CD4-positive, alpha-beta T cell (primary cell): ENCODE data around the gene ZBTB39. TPM values are rescaled to one million over a fixed set of nuclear protein-coding genes. Genes with fewer than 3 reads are reported as not detected.

ENCODE experiments used
- ATAC-seq: fragments of 200-7000 bp; cut with Tn5 transposase; one replicate; pipeline ENCODE4 v1.10.0; 2022; ENCODE audit warnings: mild to moderate bottlenecking; ENCODE audit not compliant: poor library complexity
- CTCF ChIA-PET: fragments of 350-600 bp; sonication (Branson Sonifier 250); formaldehyde crosslinking; loops from one replicate; lab custom pipeline; 2021; ENCODE audit warnings: antibody characterized with exemption, inconsistent platforms; lab: Charles Lee
- POLR2A ChIA-PET: fragments of 350-600 bp; sonication (Branson Sonifier 250); formaldehyde crosslinking; loops from one replicate; lab custom pipeline; 2021; ENCODE audit warnings: antibody characterized with exemption, inconsistent platforms; lab: Charles Lee
- DNase-seq, 14 experiments: peaks; one replicate each; pipeline ENCODE4 v3.0.0-alpha.2; 2013 to 2020; ENCODE audit warnings: mixed read lengths in 2 of 14
- H3K27ac ChIP-seq, 2 donors: one replicate each; pipeline versions ENCODE4 v1.5.1 to v1.7.0; 2013; ENCODE audit warnings: low read length in 2 of 2, low read depth in 1 of 2, mild to moderate bottlenecking in 1 of 2
- H3K27me3 ChIP-seq, 2 experiments: 1 replicate in 1 of 2; 2 replicates in 1 of 2; pipeline versions ENCODE4 v1.6.1 to v1.7.0; 2013; ENCODE audit warnings: low read length in 2 of 2, control low read depth in 1 of 2, mild to moderate bottlenecking in 1 of 2, moderate library complexity in 1 of 2; ENCODE audit not compliant: insufficient read depth in 2 of 2, control insufficient read depth in 1 of 2
- H3K36me3 ChIP-seq: one replicate; pipeline ENCODE4 v1.6.1; 2013; ENCODE audit warnings: low read length, control low read depth; ENCODE audit not compliant: insufficient read depth
- H3K4me1 ChIP-seq: one replicate; pipeline ENCODE4 v1.6.1; 2013; ENCODE audit warnings: low read length, control low read depth; ENCODE audit not compliant: insufficient read depth
- H3K4me3 ChIP-seq: one replicate; pipeline ENCODE4 v1.5.1; 2013; ENCODE audit warnings: mild to moderate bottlenecking, low read length, moderate library complexity
- H3K9me3 ChIP-seq, 2 experiments: 1 replicate in 1 of 2; 2 replicates in 1 of 2; pipeline versions ENCODE4 v1.6.1 to v1.7.0; 2013; ENCODE audit warnings: low read length in 2 of 2, mild to moderate bottlenecking in 2 of 2, control low read depth in 1 of 2, moderate library complexity in 1 of 2; ENCODE audit not compliant: control insufficient read depth in 1 of 2, insufficient read depth in 1 of 2
- H3K27ac Mint-ChIP-seq: one replicate; pipeline ENCODE4 v1.8.0; 2020; ENCODE audit warnings: mixed read lengths
- H3K27me3 Mint-ChIP-seq: one replicate; pipeline ENCODE4 v1.8.0; 2021; ENCODE audit warnings: mixed read lengths
- H3K36me3 Mint-ChIP-seq: one replicate; pipeline ENCODE4 v1.8.0; 2021; ENCODE audit warnings: low read depth, mixed read lengths
- H3K4me1 Mint-ChIP-seq: one replicate; pipeline ENCODE4 v1.8.0; 2021; ENCODE audit warnings: low read depth, mixed read lengths
- H3K4me3 Mint-ChIP-seq: one replicate; pipeline ENCODE4 v1.8.0; 2020; ENCODE audit warnings: mild to moderate bottlenecking, mixed read lengths
- H3K9me3 Mint-ChIP-seq: one replicate; pipeline ENCODE4 v1.8.0; 2020; ENCODE audit warnings: mixed read lengths
- intact Hi-C, 2 experiments: fragments of 100-400 bp; cut with DNase I in 1 of 2; cut with micrococcal nuclease in 1 of 2; formaldehyde crosslinking; loops; one replicate each; pipeline versions ENCODE4 v1.15.1 to v1.9.0; 2023 to 2025; cut with DNase I, micrococcal nuclease
- total RNA-seq, 174 experiments: library from RNA in 2 of 174; stranded (reverse) in 2 of 174; gene quantifications; one replicate each; pipeline ENCODE4 v1.2.3 and lab custom pipeline; 2021 to 2026
- TF ChIP-seq, protein P1 (sequence below): fragments of 200-600 bp; IDR thresholded peaks from one replicate; pipeline ENCODE4 v1.8.0; 2022; ENCODE audit warnings: antibody characterized with exemption, mild to moderate bottlenecking

Gene ZBTB39
- total RNA-seq, 2 experiments from 2014 or later = 6.9 to 8.0 TPM

DNA sequence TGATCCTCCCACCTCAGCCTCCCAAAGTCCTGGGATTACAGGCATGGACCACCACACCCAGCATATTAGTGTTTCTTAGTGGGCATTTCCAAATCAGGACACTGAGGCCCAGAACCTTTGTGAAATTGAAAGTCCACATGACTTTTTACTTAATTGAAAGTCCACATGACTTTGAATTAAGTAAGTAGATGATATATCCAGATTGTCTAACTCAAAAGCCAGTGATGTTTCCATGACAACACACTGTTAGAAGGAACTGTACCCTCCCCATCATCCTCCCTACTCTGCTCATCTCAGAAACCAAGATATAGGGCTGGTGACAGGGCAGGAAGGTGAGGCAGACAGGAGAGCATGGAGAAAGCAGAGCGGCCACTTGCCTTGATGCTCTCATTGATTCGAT lies 36.3 kb upstream of the ZBTB39 start:
- Mint-ChIP-seq H3K27ac (no peak overlapping the region), H3K4me1 (peaks cover 32% of the 10 kb centered on the region), H3K4me3 (no peak overlapping the region), H3K9me3 (no peaks in the 10 kb centered on the region), H3K27me3 (no peaks in the 10 kb centered on the region), H3K36me3 (no peaks in the 10 kb centered on the region)
- no peaks in the 10 kb centered on the region for H3K36me3 ChIP-seq
- H3K4me1 ChIP-seq = peaks cover 12% of the 10 kb centered on the region
- intact Hi-C loops = no loop called here
- H3K9me3 ChIP-seq = no peaks in the 10 kb centered on the region
- ATAC-seq = no peak
- POLR2A ChIA-PET = no interaction called here
- no peak overlapping the region for H3K27ac ChIP-seq
- CTCF ChIA-PET = no interaction called here
- no peak overlapping the region for H3K4me3 ChIP-seq
- H3K27me3 ChIP-seq = no peaks in the 10 kb centered on the region
- TF ChIP-seq, protein P1, sequence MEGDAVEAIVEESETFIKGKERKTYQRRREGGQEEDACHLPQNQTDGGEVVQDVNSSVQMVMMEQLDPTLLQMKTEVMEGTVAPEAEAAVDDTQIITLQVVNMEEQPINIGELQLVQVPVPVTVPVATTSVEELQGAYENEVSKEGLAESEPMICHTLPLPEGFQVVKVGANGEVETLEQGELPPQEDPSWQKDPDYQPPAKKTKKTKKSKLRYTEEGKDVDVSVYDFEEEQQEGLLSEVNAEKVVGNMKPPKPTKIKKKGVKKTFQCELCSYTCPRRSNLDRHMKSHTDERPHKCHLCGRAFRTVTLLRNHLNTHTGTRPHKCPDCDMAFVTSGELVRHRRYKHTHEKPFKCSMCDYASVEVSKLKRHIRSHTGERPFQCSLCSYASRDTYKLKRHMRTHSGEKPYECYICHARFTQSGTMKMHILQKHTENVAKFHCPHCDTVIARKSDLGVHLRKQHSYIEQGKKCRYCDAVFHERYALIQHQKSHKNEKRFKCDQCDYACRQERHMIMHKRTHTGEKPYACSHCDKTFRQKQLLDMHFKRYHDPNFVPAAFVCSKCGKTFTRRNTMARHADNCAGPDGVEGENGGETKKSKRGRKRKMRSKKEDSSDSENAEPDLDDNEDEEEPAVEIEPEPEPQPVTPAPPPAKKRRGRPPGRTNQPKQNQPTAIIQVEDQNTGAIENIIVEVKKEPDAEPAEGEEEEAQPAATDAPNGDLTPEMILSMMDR = no peak
- DNase-seq = no peak

DNA sequence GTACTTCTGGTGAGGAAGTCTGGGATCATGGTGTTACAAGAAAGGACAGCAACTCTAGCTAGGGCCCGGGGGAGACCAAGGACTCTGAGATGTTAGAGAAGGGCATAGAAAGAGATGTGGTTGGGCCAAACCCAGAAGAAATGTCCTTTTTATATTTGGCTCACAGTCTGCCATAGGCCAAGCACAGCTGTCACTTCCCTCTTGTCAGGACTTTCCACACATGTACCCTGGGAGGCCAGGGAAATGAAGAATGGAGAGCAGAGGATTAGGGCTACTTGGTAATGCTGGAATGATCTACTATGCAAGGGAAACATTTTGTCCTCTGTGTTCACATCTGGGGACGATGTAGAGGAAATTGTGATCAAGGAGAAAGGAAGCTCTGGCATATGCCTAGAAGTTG lies 34.4 kb upstream of the ZBTB39 start:
- peaks cover 13% of the 10 kb centered on the region for H3K4me1 Mint-ChIP-seq
- H3K27ac Mint-ChIP-seq = no peak overlapping the region
- CTCF ChIA-PET = interaction anchor here (0.6 to 1.3 kb wide), 3 partner anchors 28 to 198 kb away, joined by 3 to 6 read pairs (median 4); no protein-coding TSS in a partner anchor

GRCh38 chr12:57040211-57040610 lies 33.9 kb upstream of the ZBTB39 start:
- no peaks in the 10 kb centered on the region for H3K27me3 Mint-ChIP-seq
- no peaks in the 10 kb centered on the region for H3K36me3 Mint-ChIP-seq
- no peak for DNase-seq
- no peaks in the 10 kb centered on the region for H3K36me3 ChIP-seq
- TF ChIP-seq, protein P1 = no peak
- no peaks in the 10 kb centered on the region for H3K4me1 ChIP-seq
- ChIA-PET POLR2A (interaction anchor here (0.8 to 1.4 kb wide), 3 partner anchors 9 to 20 kb away, joined by 3 to 5 read pairs (median 3); no protein-coding TSS in a partner anchor), CTCF (interaction anchor here (1.2 to 1.3 kb wide), 2 partner anchors 29 to 199 kb away, joined by 3 to 4 read pairs; no protein-coding TSS in a partner anchor)
- ATAC-seq = no peak
- H3K27ac ChIP-seq = no peak overlapping the region
- H3K9me3 ChIP-seq = no peaks in the 10 kb centered on the region
- intact Hi-C loops = no loop called here
- no peak overlapping the region for H3K4me3 Mint-ChIP-seq
- no peaks in the 10 kb centered on the region for H3K9me3 Mint-ChIP-seq
- H3K27ac Mint-ChIP-seq = no peak overlapping the region
- peaks cover 10% of the 10 kb centered on the region for H3K4me1 Mint-ChIP-seq
- no peaks in the 10 kb centered on the region for H3K27me3 ChIP-seq
- no peak overlapping the region for H3K4me3 ChIP-seq

More for the DNA sequence above, 34.4 kb upstream of the ZBTB39 start:
- Mint-ChIP-seq H3K4me3 (no peak overlapping the region), H3K27me3 (no peaks in the 10 kb centered on the region), H3K9me3 (no peaks in the 10 kb centered on the region), H3K36me3 (no peaks in the 10 kb centered on the region)
- no peaks in the 10 kb centered on the region for H3K36me3 ChIP-seq
- POLR2A ChIA-PET = interaction anchor here (0.8 to 1.4 kb wide), 2 partner anchors 14 to 19 kb away, joined by 3 to 5 read pairs; no protein-coding TSS in a partner anchor
- no peak overlapping the region for H3K4me3 ChIP-seq
- no peaks in the 10 kb centered on the region for H3K9me3 ChIP-seq
- no peaks in the 10 kb centered on the region for H3K4me1 ChIP-seq
- DNase-seq (no peak), ATAC-seq (no peak)
- H3K27ac ChIP-seq = no peak overlapping the region
- TF ChIP-seq, protein P1 = no peak
- no peaks in the 10 kb centered on the region for H3K27me3 ChIP-seq
- intact Hi-C loops = no loop called here
